Measurements from ENCODE around the gene CXCL12.

CXCL12 gene

DNA sequence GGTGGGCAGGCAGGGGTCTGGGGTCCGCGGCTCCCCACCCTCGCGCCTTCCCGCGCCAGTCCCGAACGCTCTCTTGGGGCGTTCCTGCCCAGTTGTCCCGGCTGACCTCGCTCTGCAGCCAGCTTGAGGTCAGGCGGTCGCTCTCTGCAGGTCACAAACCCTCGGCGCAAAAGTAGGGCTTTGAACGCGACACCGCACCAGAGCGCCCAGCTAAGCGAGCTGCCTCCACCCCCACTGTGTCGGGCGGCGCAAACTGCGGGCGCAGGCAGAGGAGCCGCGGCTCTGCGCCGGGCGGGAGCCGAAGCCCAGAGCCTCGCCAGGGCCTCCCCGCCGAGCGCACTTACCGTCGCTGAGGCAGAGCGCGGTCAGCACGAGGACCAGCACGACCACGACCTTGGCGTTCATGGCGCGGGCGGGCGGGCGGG is 284 bp downstream of the CXCL12 start:
- no peak for DNase-seq (ENCODE audit: low read depth)

GRCh38 chr10:44383749-44384600 is 922 bp downstream of the CXCL12 start:
- no peak for DNase-seq (ENCODE audit: low read depth)

- no peak for DNase-seq (ENCODE audit: low read depth)
Observed at GRCh38 chr10:44382981-44383748, 1.7 kb downstream of the CXCL12 start.

DNA sequence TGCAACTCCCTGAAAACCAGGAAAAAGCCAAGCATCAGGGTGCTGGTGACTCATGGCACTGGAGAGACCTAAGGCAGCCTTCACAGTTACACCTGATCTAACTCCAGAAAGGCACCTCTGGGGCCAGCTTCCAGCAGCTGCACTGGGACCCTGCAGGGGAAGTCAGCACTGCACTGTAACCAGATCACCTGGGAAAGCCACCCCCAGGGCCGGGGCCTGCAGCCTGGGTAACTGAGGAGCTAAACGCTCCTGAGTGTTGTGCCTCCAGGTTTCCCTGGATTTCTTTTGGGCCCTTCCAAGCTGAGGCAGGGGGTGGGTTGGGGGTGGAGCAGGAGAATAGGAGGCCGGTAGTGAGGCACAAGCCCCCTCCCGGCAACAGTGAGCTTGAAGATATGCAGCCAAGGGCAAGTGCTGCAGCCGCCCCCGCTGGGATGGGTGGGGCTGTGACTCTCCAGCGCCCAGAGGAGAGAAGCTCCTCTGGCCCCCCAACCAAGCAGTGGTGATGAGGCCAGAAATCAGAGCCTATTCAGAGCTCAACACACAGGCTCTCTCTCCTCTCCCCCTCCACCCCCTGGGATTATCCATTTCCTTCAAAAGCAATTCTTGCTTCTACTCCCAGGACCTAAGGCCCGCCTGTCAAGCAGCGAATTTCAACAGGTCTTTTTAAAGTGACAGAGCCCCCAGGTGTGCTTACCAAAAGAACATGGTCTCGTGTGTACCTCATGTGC is 2.6 kb downstream of the CXCL12 start:
- no peak for DNase-seq (ENCODE audit: low read depth)

- no peak for DNase-seq (ENCODE audit: low read depth)
Observed at GRCh38 chr10:44380829-44381600, 3.9 kb downstream of the CXCL12 start.

GRCh38 chr10:44379907-44380306 is 5.0 kb downstream of the CXCL12 start:
- no peak for DNase-seq (ENCODE audit: low read depth)

GRCh38 chr10:44378626-44379025 is 6.3 kb downstream of the CXCL12 start:
- no peak for DNase-seq (ENCODE audit: low read depth)

DNA sequence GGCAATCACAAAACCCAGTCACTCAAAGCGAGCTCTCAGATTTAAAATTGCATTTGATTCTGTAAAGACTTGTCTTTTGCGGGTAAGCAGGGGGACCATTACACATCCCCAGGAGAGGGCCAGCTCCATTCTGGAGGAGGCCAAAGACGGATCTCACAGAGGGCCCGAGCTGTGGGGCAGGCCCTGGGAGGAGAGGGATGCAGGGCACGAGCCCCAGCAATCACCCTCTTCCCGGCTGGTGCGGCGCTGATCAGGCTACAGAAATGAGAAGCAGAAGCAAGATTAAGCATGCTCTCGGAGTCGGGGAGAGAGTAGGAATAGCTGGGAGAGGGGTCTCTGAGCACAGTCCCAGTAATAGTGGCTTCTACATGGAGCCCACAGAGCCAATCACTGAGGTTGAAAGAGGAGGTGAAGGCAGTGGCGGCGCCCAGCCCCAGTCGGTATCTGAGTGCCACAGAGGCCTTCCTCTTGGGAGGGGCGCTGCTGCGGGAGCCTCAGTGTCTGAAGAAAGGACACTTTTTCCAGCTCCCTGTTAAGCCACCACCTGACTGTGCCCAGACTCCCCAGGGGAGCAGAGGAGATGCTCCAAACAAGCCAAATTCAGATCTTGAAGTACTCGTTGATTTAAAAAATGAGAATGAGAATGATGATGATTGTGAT is 7.1 kb downstream of the CXCL12 start:
- no peak for DNase-seq (ENCODE audit: low read depth)

- no peak for DNase-seq (ENCODE audit: low read depth)
Observed at GRCh38 chr10:44376472-44377099, 8.3 kb downstream of the CXCL12 start.

DNA sequence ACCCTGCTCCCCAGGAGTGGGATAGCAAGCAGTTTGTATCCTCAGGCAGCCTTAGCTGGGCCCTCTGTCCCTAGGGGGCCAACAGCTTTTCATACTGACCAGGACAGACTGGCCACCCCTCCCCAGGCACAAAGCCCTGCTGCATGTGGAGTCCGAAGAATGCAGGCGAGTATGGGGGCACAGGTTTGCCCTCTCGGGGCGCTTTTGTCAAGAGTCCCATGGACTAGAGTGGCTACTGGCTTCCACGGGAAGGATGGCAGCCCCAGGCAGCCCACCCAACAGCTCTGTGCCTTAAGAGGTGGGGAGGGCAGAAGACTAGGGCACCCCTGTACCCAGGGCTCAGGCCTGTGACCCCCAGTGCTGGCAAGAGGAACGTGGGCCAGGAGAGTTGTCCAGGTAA is 10.7 kb downstream of the CXCL12 start:
- no peak for DNase-seq (ENCODE audit: low read depth)

GRCh38 chr10:44373341-44373995 is 11.4 kb downstream of the CXCL12 start:
- no peak for DNase-seq (ENCODE audit: low read depth)

DNA sequence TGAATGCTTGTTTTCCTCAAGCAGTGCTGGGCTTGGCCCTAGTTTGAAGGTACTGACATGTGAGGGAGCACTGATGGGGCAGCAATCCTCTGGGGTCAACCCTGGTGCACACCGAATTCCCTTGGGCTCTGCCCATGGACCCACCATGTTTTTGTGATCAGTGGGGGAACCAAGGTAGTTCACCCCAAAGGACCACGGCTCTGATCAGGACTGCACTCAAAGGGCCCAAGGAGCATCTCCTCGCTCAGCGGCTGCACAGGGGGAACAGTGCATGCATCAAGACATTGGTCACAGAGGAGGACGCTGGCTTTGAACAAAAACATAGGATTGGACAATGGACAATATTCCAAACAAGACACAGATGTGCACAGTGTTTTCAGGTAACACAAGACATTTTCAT is 12.7 kb downstream of the CXCL12 start:
- no peak for DNase-seq (ENCODE audit: low read depth)

DNA sequence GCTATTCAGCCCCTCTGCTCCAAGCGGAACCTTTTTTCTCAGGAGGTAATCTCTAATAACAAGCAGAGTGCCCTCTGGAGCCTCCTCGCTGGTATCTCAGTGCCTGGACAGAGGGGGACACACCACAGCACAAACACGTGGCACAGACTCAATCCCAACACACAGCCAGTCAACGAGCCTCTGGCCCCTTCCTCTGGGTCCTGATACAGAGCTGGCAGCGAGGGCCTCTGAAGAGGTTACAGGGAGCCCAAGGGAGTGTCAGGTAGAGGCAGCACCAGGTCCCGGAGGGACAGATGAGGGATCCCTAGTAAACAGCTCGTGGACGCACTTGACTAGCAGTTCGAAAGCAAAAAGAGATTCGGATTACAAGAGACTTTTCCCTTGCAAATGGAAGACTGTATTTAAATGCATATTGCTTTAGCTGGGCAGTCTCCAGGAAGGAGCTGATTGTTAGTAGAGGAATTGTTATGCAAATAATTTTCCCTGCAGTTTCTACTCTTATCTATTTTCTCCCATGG is 14.1 kb downstream of the CXCL12 start:
- DNase-seq (ENCODE audit: low read depth), result no peak

DNA sequence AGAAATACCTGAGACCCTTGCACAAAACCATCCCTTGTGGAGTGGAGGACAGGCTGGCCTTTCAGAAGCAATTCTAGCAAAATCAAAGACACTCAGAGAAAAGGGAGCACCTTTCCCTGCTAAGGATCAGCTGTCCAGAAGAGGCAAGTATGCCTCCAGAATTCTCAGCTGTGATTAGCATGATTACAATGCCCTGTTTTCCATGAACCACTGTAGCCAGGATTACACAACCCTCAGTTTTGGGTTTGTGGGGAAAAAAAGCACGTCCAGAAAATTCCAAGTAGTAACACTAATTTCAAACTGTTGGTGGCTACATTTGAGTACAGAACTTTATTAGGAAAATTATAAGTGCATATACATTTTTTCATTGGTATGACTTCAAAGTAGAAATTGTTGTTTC is 15.0 kb downstream of the CXCL12 start:
- no peak for DNase-seq (ENCODE audit: low read depth)

GRCh38 chr10:44369296-44369695 is 15.6 kb downstream of the CXCL12 start:
- DNase-seq (ENCODE audit: low read depth), result no peak

DNA sequence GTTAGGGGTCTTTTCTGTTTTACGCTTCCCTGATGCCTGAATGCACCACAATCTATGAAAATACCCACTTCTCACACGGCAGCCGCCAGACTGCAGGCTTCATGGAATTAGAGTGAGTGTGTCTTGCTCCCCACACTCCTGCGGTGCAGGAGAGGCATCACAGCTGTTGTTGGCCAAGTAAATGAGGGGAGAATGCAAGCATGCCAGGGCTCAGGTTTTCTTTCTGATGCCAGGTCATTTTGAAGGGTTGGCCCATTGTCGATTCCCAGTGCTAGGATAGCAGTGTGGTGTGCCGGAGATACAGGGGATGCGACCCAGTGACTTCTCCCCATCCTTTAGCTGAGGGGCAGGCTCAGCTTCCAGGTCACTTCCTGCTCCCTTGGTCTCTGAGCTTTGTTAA is 16.3 kb downstream of the CXCL12 start:
- DNase-seq (ENCODE audit: low read depth), result no peak

DNA sequence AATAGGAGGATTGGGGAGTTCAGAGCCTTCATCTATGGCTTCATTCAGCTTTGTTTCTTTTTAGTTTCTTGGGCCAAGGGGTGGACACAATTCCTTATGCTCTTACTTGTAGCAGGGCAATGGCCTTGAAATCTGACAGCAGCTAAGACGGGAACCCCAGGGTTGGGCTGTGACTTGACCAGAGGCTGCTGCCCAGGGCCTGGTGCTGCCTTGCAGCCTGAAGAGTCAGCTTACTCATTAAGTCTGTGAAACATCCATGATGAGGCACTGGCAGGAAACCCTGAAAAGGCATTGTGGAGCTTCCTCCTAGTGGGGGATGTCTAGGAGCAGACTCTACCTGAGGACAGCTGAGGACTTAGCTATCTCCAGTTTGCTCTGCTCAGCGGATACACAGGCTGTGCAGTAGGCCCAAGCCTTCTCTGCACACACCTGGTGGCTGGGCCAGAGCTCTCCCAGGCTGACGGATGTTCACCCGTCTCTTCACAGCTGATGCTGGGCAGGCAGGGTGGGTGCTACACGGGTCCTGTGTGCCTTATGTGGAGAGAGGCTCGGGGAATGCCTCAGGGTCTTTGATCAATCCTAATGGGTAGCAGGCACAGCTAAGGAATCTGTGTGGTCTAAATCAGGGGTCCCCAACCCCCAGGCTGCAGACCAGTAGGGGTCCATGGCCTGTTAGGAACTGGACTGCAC is 17.8 kb downstream of the CXCL12 start:
- no peak for DNase-seq (ENCODE audit: low read depth)

GRCh38 chr10:44364566-44364965 is 20.3 kb downstream of the CXCL12 start:
- no peak for DNase-seq (ENCODE audit: low read depth)

DNA sequence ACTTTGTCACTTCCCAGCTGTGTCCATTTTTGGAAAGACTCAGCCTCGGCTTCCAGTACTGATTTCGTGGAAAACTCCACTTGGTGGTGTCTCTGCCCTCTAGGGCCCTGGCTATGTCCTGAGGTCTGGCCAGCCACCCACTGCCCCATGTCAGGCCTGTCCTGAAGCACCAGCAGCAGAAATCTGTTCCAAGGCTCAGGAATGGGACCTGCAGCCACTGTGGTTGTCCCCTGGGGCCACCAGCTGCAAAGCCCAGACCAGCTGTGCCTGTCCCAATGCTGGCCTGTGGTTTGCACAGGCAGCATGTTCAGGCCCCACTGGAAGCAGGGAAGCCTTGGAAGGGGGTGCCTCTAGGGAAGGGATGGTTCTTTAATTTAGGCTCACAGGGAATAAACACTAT is 21.2 kb downstream of the CXCL12 start:
- no peak for DNase-seq (ENCODE audit: low read depth)

All from stimulated activated CD8-positive, alpha-beta memory T cell treated with anti-CD3 and anti-CD28 coated beads, Interleukin-15, amount 100 ng/mL, for 1 hour (primary cell).